GM04503 (cell line): ENCODE data around the gene DTX4.
"Not testable (repeated sequence)": the region's sequence is repeated elsewhere in the genome, so short reads cannot be mapped to it uniquely, and the experiment has no call there.

Experiments
- DNase-seq: peaks from one replicate; pipeline ENCODE4 v3.0.0-alpha.2; 2012; ENCODE audit warnings: low read depth

DTX4 gene

GRCh38 chr11:59171508-59172322, at the start of gene DTX4:
DTX4 (plus strand) TSS chr11:59172132; CDS start chr11:59172596, 464 bp downstream.
- DNase-seq: no peak

- no peak for DNase-seq
Measured at GRCh38 chr11:59135648-59136461, 36.1 kb upstream of the DTX4 start.

- not testable (repeated sequence) for DNase-seq
Measured at GRCh38 chr11:59136551-59136950, 35.4 kb upstream of the DTX4 start.

GRCh38 chr11:59137190-59137589, 34.7 kb upstream of the DTX4 start:
- DNase-seq: no peak

GRCh38 chr11:59138643-59139042, 33.3 kb upstream of the DTX4 start:
- DNase-seq: no peak

GRCh38 chr11:59141191-59141590, 30.7 kb upstream of the DTX4 start:
- no peak for DNase-seq

- no peak for DNase-seq
Measured at GRCh38 chr11:59141673-59142460, 30.1 kb upstream of the DTX4 start.

GRCh38 chr11:59142530-59143507, 29.1 kb upstream of the DTX4 start, which contains the start of gene FAM111A:
FAM111A (plus strand) TSS chr11:59142856; CDS start chr11:59148873, 6,017 bp downstream.
- no peak for DNase-seq

GRCh38 chr11:59144096-59144495, 27.8 kb upstream of the DTX4 start:
- no peak for DNase-seq

GRCh38 chr11:59144579-59145345, 27.2 kb upstream of the DTX4 start:
- no peak for DNase-seq

- no peak for DNase-seq
Measured at GRCh38 chr11:59145534-59145933, 26.4 kb upstream of the DTX4 start.

- DNase-seq: no peak
Measured at GRCh38 chr11:59151761-59152160, 20.2 kb upstream of the DTX4 start.

- DNase-seq: no peak
Measured at GRCh38 chr11:59152312-59152951, 19.5 kb upstream of the DTX4 start.

GRCh38 chr11:59154610-59155009, 17.3 kb upstream of the DTX4 start:
- DNase-seq: no peak

GRCh38 chr11:59157433-59157832, 14.5 kb upstream of the DTX4 start:
- no peak for DNase-seq

- no peak for DNase-seq
Measured at GRCh38 chr11:59158206-59159068, 13.5 kb upstream of the DTX4 start.

- no peak for DNase-seq
Measured at GRCh38 chr11:59164028-59164427, 7.9 kb upstream of the DTX4 start.

GRCh38 chr11:59172345-59173079, 580 bp downstream of the DTX4 start:
- no peak for DNase-seq
